Ramos (cell line): ENCODE data around the gene AGPAT1.
"Not testable (repeated sequence)": the region's sequence is repeated elsewhere in the genome, so short reads cannot be mapped to it uniquely, and the experiment has no call there.

Source experiments
- in situ Hi-C: fragments of 300-500 bp; cut with MboI; formaldehyde crosslinking; loops from one replicate; pipeline ENCODE4 v1.14.3; 2022; ENCODE audit warnings: low sequenced_read_pairs; ENCODE audit not compliant: unreplicated experiment

Gene AGPAT1

GRCh38 chr6:32151863-32152768 lies 23.8 kb downstream of the AGPAT1 start, which contains the start of gene PRRT1:
PRRT1 (minus strand) TSS chr6:32151939; CDS start chr6:32151827, 112 bp downstream.
- in situ Hi-C loops, result no loop called here

DNA sequence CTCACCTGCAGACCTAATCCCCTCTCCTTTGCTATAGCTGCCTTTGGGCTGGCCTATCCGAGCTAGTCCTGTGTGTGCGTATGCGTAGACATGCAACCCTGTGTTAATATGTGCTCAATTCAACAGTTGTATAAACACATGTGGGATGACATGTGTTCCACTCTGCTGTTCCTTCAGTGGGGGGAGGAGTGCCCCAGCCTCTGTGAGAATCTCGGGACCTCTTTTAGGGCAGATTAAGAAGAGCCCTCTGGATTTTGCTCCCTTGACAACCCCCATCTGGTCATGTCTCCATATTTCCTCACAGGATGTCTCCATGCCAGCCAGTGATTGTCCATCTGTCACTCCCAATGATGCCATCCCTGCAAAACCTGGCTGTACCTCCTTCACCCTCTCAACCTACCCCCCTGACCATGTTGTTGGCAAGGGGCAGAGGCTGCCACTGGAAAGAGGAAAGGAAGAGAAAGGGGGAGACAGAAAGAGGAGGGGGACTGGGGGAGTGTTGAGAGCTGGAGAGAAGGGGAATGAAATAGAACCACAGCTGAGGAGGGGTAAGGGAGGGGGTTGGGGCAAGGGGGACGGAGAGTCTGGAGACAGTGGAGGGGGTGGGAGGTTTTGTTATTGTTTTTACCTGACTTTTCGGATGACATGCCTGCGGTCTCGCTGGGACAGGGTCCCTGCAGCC lies 24.6 kb downstream of the AGPAT1 start:
- in situ Hi-C loops, result no loop called here

DNA sequence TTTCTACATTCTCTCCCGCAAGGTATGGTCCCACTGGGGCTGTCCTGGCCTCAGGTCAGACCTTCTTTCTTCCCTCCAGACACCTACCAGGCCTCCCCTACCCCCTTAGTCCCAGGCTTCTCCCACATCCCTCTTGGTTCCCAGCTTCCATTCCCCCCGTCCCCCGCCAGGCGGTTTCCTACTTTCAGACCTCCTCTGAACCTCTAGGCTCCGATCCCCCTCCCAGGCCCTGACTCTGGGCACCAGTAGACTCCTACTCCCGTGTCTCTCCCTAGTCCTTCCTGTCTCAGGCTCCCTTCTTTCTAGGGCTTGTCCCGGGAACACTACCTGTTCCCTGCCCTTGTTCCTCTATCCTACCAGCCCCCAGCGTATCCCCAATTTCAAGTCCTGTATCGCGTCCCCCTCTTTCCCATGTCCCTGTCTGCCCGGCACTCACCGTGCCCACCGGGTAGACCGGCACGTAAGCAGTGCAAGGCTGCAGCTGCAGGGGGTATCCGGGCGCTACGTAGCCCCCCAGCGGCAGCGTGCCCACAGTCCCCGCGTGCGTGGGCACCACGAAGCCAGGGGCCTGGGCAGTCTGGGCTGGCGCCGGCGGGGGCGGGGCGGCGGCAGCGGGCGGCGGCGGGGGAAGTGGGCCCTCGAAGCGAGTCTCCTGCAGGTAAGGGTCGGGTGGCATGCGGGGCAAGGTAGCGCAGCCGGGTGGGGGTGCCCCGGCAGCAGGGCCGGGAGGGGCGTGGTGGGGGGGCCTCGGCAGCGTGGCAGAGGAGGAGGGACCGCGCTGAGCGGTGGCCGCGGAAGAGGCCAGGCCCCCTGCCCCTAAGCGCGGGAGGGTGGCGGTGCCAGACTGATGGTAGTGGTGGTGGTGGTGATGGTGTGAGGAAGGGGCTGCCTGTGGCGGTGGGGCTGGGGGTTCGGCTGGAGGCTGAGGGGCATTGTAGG lies 25.7 kb downstream of the AGPAT1 start:
- in situ Hi-C loops, result no loop called here

DNA sequence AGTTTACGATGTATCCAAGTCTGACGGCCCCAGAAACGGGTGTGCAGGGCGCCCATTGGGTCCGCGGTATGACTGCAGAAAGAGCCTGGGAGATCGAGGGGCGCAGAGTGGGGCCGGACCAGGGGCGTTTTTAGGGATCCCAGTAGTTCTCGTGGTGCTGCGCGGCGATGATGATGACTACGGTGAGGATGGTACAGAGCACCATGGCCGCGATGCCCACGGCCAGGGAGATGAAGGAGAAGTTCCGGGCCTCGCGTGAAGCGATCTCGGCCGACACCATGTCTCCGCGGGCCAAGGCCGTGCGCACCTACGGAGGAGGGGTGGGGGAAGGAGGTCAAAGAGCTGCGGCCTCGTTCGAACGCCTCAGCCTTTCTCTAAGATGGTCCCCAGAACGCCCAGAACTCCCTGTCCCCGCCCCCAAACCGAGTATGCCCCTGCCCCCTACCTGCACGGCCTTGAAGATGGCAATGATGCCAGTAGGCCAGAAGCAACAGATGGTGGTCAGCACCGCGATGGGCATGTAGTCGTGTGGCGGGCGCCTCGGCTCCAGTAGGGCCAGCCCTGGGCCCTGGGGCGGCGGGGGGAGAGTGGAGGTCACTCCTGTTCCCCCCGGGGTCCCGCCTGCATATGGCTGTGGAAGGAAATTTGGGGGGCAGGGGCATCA lies 26.7 kb downstream of the AGPAT1 start:
- in situ Hi-C loops, result no loop called here

- in situ Hi-C loops, result no loop called here
Observed at GRCh38 chr6:32148289-32149091, 27.4 kb downstream of the AGPAT1 start.

- in situ Hi-C loops, result no loop called here
Observed at GRCh38 chr6:32147401-32148132, 28.3 kb downstream of the AGPAT1 start.

DNA sequence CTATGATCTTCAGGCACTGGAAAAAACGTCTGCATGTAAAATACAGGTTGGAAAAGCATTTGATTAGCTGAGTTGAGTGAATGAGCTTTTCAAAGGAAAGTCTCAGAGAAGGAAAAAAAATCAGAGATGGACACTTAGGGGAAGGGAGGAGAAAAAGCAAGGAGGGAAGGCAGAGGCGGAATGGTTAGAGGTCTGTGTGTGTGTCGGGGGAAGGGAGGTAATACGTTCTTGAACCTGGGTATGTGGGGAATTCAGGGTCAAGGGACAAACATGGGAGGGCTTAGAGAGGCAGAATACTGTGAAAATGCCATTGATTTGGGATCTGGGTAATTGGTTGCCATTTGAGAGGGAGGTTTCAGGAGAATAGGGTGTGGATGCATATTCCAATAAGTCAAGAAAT lies 29.2 kb downstream of the AGPAT1 start:
- in situ Hi-C loops, result no loop called here

GRCh38 chr6:32146287-32146686 lies 29.6 kb downstream of the AGPAT1 start:
- in situ Hi-C loops, result no loop called here

DNA sequence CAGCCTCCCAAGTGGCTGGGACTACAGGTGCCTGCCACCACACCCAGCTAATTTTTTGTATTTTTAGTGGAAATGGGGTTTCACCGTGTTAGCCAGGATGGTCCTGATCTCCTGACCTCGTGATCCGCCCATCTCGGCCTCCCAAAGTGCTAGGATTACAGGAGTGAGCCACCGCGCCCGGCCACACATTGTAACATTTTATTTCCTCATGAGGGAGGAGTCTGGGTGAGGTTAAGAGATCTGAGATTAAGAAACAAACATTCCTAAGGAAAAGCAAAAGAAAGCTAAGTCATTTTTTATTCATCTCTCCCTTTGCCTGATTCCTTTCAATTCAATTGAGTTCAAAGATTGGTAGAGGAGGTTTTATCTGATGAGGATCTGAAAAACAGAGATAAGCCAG lies 31.6 kb downstream of the AGPAT1 start:
- in situ Hi-C loops, result not testable (repeated sequence)

DNA sequence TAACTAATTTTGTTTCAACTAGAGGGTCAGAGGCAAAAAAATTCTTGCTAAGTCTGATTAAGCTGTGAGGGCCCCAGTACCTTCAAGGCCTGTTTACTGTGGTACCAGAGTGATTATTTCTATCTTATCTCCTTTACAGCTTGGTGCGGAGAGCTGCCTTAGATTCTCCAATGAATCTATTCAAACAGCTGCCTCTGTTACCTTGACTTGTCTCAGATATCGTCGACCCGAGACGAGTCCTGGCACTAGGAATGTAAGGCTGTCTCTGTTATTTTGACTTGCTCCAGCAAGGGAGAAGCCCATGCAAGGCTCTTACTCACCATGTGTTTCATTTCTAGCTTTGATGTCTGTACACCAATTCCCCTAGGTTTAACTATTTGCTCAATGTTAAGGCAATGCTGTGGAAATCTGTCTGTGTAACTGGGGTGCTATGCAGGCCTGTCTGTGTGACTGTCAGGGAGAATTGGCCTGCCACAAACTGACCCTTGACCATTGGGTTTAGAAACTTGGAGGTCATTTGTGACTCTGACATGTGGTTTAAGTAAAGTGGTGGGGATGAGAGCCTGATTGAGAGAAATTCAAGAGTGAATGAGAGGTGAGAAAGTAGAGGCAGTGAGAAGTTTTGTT lies 35.4 kb downstream of the AGPAT1 start:
- in situ Hi-C loops, result no loop called here

DNA sequence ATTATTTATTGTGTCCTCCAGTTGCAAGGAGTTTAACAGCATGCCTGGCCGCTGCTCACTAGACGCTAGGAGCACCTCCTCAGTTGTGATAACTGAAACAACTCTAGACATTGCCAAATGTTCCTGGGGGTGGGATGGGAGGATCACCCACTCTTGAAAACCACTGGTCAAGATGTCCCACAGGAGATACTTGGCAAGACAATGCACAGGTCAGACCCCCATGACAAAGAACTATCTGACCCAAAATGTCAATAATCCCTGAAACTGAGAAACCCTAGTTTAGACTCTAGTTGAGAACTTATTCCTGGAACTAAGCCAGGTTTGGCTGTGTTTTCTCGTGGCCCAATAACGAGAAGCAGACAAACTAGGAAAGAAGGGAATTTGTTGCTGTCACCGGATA lies 36.3 kb downstream of the AGPAT1 start:
- in situ Hi-C loops, result no loop called here

DNA sequence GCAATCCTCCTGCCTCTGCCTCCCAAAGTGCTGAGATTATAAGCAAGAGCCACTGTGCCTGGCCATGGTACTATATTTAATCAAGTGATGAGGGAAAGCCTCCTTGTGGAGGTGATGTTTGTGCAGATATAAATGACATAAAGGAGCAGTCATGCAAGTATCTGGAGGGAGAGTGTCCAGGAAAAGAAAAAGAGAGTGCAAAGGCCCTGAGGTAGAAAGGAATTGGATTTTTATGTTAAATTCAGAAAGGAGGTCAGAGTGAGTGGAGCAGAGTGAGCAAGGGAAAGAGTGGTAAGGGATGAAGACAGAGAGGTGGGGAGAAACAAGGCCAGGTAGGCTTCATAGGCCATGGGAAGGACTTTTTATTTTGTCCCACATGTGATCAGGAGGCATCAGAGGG lies 38.4 kb downstream of the AGPAT1 start:
- in situ Hi-C loops, result no loop called here

DNA sequence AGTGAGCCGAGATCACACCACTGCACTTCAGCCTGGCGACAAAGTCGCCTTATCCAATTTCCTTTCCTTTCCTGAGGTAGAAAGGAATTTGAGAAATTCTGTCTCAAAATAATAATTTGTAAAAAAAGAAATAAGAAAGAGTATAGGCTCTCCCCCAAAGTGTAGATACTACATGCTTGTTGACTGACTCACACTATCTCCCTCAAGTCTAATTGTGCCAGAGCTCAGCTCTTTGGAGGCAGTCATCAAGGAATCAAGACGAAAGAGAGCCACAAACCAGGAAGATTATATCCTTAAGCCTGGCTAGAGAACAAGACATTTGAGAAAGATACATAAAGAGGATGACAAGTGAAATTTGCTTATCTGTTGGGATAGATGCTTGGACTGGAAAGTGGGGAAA lies 42.1 kb downstream of the AGPAT1 start:
- in situ Hi-C loops, result no loop called here

GRCh38 chr6:32132110-32132509 lies 43.8 kb downstream of the AGPAT1 start:
- in situ Hi-C loops, result no loop called here

- in situ Hi-C loops, result no loop called here
Observed at GRCh38 chr6:32131439-32131948, 44.4 kb downstream of the AGPAT1 start.

GRCh38 chr6:32129297-32130088 lies 46.4 kb downstream of the AGPAT1 start:
- in situ Hi-C loops, result no loop called here

DNA sequence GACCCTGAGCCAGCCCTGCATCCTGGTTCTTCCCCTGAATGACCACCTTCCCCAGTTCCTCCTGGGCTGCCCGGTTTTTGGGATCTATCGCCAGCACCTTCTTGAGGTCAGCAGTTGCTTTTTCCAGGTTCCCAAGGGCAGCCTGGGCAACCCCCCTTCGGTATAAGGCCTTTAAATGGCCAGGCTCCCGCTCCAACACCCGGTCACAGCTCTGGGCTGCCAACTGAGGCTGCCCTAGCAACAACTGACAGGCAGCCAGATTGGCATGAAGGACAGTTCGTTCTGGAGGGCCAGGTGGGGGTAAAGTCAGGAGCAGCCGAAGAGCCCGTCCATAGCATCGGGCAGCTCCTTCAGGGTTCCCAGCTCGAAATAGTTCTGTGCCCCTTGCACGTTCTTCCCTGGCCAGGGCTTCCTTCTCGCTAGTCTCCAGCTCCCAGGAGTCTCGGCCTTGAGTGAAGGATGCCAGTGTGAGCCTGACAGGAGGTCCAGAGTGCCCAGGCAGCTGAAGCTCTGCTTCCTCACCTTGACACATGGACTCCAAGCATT lies 47.1 kb downstream of the AGPAT1 start:
- in situ Hi-C loops, result no loop called here
